A673 (cell line): Measurements from ENCODE around the gene COL4A2.

Source experiments
- EZH2 ChIP-seq: fragments of 200-600 bp; sonication (generic); IDR thresholded peaks from 2 replicates; pipeline ENCODE4 v1.6.1; 2017; ENCODE audit warnings: borderline replicate concordance, low read depth, mild to moderate bottlenecking, mixed read lengths, antibody characterized with exemption, low read length; ENCODE audit not compliant: poor library complexity, severe bottlenecking
- TF ChIP-seq, protein P1 (sequence below): fragments of 300-800, 200-600 bp; sonication (generic); conservative IDR thresholded peaks from 2 replicates; pipeline ENCODE4 v1.5.1; 2017; ENCODE audit warnings: low read depth, mild to moderate bottlenecking, antibody characterized with exemption, low read length, moderate library complexity, mixed read lengths

DNA sequence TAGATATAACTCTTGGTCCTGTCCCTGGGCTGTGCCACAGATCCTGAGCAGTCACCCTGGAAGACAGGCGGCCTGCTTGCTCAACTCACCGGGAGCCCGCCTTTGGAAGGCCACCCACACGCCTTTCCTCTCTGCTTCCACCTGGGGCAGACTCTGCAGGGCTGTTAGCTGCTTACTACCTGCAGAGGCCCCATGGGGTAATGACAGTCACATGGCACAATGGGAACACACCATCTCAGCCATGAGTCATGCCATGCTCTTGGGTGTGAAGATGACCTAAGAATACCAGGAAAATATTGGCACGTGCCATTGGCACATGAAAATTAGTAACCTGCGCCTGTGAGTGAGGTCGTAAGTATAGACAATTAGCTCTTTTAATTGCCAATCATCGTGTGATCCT, 108.6 kb downstream of the COL4A2 start:
- TF ChIP-seq, protein P1, sequence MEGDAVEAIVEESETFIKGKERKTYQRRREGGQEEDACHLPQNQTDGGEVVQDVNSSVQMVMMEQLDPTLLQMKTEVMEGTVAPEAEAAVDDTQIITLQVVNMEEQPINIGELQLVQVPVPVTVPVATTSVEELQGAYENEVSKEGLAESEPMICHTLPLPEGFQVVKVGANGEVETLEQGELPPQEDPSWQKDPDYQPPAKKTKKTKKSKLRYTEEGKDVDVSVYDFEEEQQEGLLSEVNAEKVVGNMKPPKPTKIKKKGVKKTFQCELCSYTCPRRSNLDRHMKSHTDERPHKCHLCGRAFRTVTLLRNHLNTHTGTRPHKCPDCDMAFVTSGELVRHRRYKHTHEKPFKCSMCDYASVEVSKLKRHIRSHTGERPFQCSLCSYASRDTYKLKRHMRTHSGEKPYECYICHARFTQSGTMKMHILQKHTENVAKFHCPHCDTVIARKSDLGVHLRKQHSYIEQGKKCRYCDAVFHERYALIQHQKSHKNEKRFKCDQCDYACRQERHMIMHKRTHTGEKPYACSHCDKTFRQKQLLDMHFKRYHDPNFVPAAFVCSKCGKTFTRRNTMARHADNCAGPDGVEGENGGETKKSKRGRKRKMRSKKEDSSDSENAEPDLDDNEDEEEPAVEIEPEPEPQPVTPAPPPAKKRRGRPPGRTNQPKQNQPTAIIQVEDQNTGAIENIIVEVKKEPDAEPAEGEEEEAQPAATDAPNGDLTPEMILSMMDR: no peak
- no peak for TF ChIP-seq EZH2
